Esophagus muscularis mucosa (tissue), 4 donors: ENCODE data around the gene SPATA24. TPM values are rescaled to one million over a fixed set of nuclear protein-coding genes. Genes with fewer than 3 reads are reported as not detected.

Experiments
- DNase-seq: peaks from one replicate; pipeline ENCODE4 v3.0.0-alpha.2; 2017; ENCODE audit errors: extremely low spot score
- H3K27ac ChIP-seq, 4 donors: fragments of 200-600 bp; sonication (generic); replicated peaks in 1 of 4; 1 replicate in 3 of 4; 2 replicates in 1 of 4; pipeline ENCODE4 v1.5.1; 2016 to 2019; ENCODE audit warnings: mild to moderate bottlenecking in 1 of 4
- H3K27me3 ChIP-seq, 4 donors: fragments of 200-600 bp; sonication (generic); one replicate each; pipeline versions ENCODE4 v1.5.1 to v1.6.0; 2016 to 2019
- H3K36me3 ChIP-seq, 4 donors: fragments of 200-600 bp; sonication (generic); one replicate each; pipeline ENCODE4 v1.5.1; 2016 to 2019
- H3K4me1 ChIP-seq, 4 donors: fragments of 200-600 bp; sonication (generic); one replicate each; pipeline ENCODE4 v1.5.1; 2016 to 2019
- H3K4me3 ChIP-seq, 4 donors: fragments of 200-600 bp; sonication (generic); 1 replicate in 2 of 4; 2 replicates in 2 of 4; pipeline ENCODE4 v1.5.1; 2016 to 2019; ENCODE audit warnings: mild to moderate bottlenecking in 4 of 4, moderate library complexity in 1 of 4
- H3K9me3 ChIP-seq, 4 donors: fragments of 200-600 bp; sonication (generic); 1 replicate in 3 of 4; 2 replicates in 1 of 4; pipeline ENCODE4 v1.5.1; 2016 to 2019
- CTCF ChIP-seq, 3 experiments: fragments of 200-600 bp in 2 of 3; fragments of 450-650 bp in 1 of 3; sonication (generic) in 2 of 3; IDR thresholded peaks; one replicate each; pipeline ENCODE4 v1.5.1; 2017 to 2019; ENCODE audit warnings: antibody characterized with exemption in 3 of 3, mild to moderate bottlenecking in 2 of 3, moderate library complexity in 1 of 3
- EP300 ChIP-seq: sonication (generic); formaldehyde crosslinking; IDR thresholded peaks from one replicate; pipeline ENCODE4 v1.6.1; 2017; ENCODE audit warnings: antibody characterized with exemption
- POLR2A ChIP-seq: fragments of 450-650 bp; IDR thresholded peaks from one replicate; pipeline ENCODE4 v1.6.1; 2017; ENCODE audit warnings: antibody characterized with exemption, moderate library complexity, mild to moderate bottlenecking, low read depth
- POLR2AphosphoS5 ChIP-seq, 2 donors: sonication (generic); formaldehyde crosslinking; IDR thresholded peaks; one replicate each; pipeline ENCODE4 v1.6.1; 2017; ENCODE audit warnings: antibody characterized with exemption in 2 of 2
- WGBS: methylation state at CpG from one replicate; pipeline ENCODE4 v1.1.5; 2018; 5-methylcytosine and 5-hydroxymethylcytosine counted together
- intact Hi-C: fragments of 100-400 bp; cut with DNase I; formaldehyde crosslinking; loops from one replicate; pipeline ENCODE4 v1.15.1; 2023
- total RNA-seq, 4 donors: library from RNA; depleted of rRNA; stranded (reverse); fragments of >200 nt; gene quantifications; one replicate each; pipeline versions ENCODE4 v1.1.0 to v1.2.1, GENCODE V29; 2016

Gene SPATA24, protein sequence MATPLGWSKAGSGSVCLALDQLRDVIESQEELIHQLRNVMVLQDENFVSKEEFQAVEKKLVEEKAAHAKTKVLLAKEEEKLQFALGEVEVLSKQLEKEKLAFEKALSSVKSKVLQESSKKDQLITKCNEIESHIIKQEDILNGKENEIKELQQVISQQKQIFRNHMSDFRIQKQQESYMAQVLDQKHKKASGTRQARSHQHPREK
- total RNA-seq, result 1 to 10 TPM; 2.9 to 6.5 (median 4.8) TPM

GRCh38 chr5:139403787-139404483 lies at the start of gene SPATA24:
SPATA24 (minus strand) TSS chr5:139404089; CDS start chr5:139404060, 29 bp downstream.
- WGBS, result under 1% methylated on average over 41 of the region's 41 CpGs
- peak; percentile 100 for DNase-seq
- no peaks in the 10 kb centered on the region for H3K9me3 ChIP-seq
- intact Hi-C loops, result no loop called here
- H3K27ac ChIP-seq, result peak within 1 kb of the TSS; percentile 86 to 93 (median 88)
- no peaks in the 10 kb centered on the region for H3K27me3 ChIP-seq
- H3K4me1 ChIP-seq, result peaks cover 14 to 22% (median 17%) of the 10 kb centered on the region in 4 donors
- H3K36me3 ChIP-seq, result peaks cover 0 to 17% (median 3%) of the 10 kb centered on the region in 4 donors
- TF ChIP-seq EP300, result no peak
- peak; percentile 63 to 80 for TF ChIP-seq POLR2AphosphoS5 (IDR thresholded peaks at IDR 0.05)
- no peak for TF ChIP-seq POLR2A
- peak in 1 of 3 experiments; percentile 4 for TF ChIP-seq CTCF (IDR thresholded peaks at IDR 0.05)
- peak within 1 kb of the TSS; percentile 54 to 68 (median 56) for H3K4me3 ChIP-seq

DNA sequence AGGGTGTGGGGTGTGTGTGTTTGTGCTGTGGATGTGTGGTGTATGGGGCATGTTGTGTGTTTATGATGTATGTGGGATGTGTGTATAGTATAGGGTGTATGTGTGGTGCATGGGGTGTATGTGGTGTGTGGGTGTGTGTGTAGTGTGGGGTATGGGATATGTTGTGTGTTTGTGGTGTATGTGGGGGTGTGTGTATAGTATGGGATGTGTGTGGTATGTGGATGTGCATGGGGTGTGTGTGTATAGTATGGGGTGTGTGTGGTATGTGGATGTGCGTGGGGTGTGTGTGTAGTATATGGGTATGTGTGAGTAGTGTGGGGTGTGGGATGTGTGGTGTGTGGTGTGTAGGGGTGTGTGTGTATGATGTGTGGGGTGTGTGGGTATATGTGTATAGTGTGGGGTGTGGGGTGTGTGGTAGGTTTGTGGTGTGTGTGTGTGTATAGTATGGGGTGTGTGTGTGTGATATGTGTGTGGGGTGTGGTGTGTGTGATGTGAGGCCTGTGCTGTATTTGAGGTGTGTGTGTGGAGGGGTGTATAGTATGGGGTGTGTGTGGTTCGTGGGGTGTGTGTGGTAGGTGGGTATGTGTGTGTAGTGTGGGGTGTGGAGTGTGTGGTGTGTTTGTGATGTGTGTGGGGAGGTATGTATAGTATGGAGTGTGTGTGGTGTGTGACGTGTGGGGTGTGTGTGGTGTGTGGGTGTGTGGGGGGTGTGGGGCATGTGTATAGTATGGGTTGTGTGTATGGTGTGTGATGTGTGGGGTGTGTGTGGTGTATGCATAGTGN lies 48.2 kb upstream of the SPATA24 start:
- H3K27me3 ChIP-seq, result no peaks in the 10 kb centered on the region
- H3K36me3 ChIP-seq, result peaks cover 0 to 74% (median 0%) of the 10 kb centered on the region in 4 donors
- intact Hi-C loops, result no loop called here
- no peak overlapping the region for H3K4me3 ChIP-seq
- no peaks in the 10 kb centered on the region for H3K9me3 ChIP-seq
- H3K4me1 ChIP-seq, result no peaks in the 10 kb centered on the region
- H3K27ac ChIP-seq, result no peak overlapping the region
- WGBS, result 80% methylated on average over 3 of the region's 3 CpGs
- no peak for TF ChIP-seq POLR2AphosphoS5 (IDR thresholded peaks at IDR 0.05)
- no peak for TF ChIP-seq EP300
- no peak for TF ChIP-seq CTCF (IDR thresholded peaks at IDR 0.05)
- no peak for TF ChIP-seq POLR2A
- no peak for DNase-seq

DNA sequence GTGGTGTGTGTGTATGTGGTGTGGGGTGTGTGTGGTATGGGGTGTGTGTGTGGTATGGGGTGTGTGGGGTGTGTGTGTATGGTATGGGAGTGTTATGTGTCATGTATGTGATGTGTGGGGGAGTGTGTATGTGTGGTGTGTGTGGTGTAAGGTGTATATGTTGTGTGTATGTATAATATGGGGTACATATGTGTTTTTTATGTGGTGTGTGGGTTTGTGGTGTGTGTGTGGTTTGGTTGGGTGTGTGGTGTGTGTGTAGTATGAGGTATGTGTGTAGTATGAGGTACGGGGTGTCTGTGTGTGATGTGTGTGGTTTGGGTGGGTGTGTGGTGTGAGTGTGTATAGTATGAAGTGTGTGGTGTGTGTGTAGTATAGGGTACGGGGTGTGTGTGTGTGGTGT lies 47.3 kb upstream of the SPATA24 start:
- no peak for TF ChIP-seq POLR2AphosphoS5 (IDR thresholded peaks at IDR 0.05)
- no peak for TF ChIP-seq EP300
- TF ChIP-seq POLR2A, result no peak
- TF ChIP-seq CTCF (IDR thresholded peaks at IDR 0.05), result no peak
- Histone ChIP-seq H3K36me3 (peaks cover 0 to 71% (median 0%) of the 10 kb centered on the region in 4 donors), H3K4me1 (no peaks in the 10 kb centered on the region), H3K4me3 (no peak overlapping the region), H3K9me3 (no peaks in the 10 kb centered on the region), H3K27me3 (no peaks in the 10 kb centered on the region), H3K27ac (no peak overlapping the region)
- intact Hi-C loops, result no loop called here
- 88% methylated on average over 2 of the region's 2 CpGs for whole genome bisulfite sequencing
- DNase-seq, result no peak

DNA sequence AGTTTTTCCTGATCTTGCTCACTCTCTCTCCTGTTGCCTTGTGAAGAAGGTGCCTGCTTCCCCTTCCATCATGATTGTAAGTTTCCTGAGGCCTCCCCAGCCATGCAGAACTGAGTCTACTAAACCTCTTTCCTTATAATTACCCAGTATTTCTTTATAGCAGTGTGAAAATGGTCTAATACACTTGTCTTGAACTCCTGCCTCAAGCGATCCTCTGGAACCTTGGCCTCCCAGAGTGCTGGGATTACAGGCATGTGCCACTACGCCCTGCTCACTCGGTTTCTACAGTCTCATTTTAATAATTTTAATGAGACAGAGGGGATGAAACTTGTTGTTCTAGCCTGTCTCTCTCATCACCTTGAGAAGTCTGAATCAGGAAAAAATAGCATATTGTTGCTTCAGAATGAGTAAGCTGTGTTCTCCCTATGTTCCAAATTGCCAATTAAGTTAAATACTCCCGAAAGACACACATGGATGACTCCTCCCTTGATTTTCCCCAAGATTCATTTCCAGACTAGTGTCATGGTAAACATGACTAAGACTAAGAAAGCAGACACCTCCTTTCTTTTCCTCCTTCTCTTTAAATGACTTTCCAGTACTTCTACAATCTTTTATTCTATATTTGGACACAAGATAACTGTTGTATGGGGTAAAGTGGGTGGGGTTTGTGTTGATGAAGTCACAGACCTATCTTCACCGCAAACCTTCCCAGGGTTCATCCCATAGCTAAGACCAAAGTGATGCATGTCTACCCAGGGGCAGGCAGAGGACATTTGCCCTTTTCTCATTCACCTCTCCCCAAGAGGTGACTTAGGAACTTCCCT lies 43.3 kb upstream of the SPATA24 start:
- Histone ChIP-seq H3K27me3 (no peaks in the 10 kb centered on the region), H3K9me3 (no peaks in the 10 kb centered on the region), H3K36me3 (peaks cover 0 to 47% (median 0%) of the 10 kb centered on the region in 4 donors), H3K4me3 (no peak overlapping the region), H3K4me1 (peaks cover 0 to 17% (median 12%) of the 10 kb centered on the region in 4 donors), H3K27ac (no peak overlapping the region)
- intact Hi-C loops, result no loop called here
- no peak for DNase-seq
- no peak for TF ChIP-seq EP300
- TF ChIP-seq POLR2A, result no peak
- TF ChIP-seq CTCF (IDR thresholded peaks at IDR 0.05), result no peak
- TF ChIP-seq POLR2AphosphoS5 (IDR thresholded peaks at IDR 0.05), result no peak
- WGBS, result 82% methylated on average over 5 of the region's 5 CpGs
